Fibroblast of upper back skin (primary cell): ENCODE measurements around the gene GTF2E1.
"Not testable (repeated sequence)": the region's sequence is repeated elsewhere in the genome, so short reads cannot be mapped to it uniquely, and the experiment has no call there.

ENCODE experiments used
- DNase-seq: peaks from one replicate; pipeline ENCODE4 v3.0.0-alpha.2; 2013

GTF2E1 gene

GRCh38 chr3:120742198-120742848, at the start of gene GTF2E1, which contains the start of gene RABL3:
TSS of gene GTF2E1 (plus strand) at chr3:120742744. CDS start at chr3:120750553, 7,809 bp downstream.
TSS of gene RABL3 (minus strand) at chr3:120742516. CDS start at chr3:120742507, 9 bp downstream.
- DNase-seq = peak; percentile 100

GRCh38 chr3:120693439-120694171, 48.9 kb upstream of the GTF2E1 start:
- peak; percentile 74 for DNase-seq

- DNase-seq = no peak
These were observed 43.2 kb upstream of the GTF2E1 start for GRCh38 chr3:120699333-120699732.

- DNase-seq = no peak
These were observed 36.5 kb upstream of the GTF2E1 start for GRCh38 chr3:120705884-120706582.

- DNase-seq = no peak
These were observed 35.6 kb upstream of the GTF2E1 start for GRCh38 chr3:120706950-120707349.

GRCh38 chr3:120708408-120708807, 34.1 kb upstream of the GTF2E1 start:
- DNase-seq = no peak

GRCh38 chr3:120710369-120710768, 32.2 kb upstream of the GTF2E1 start:
- no peak for DNase-seq

- DNase-seq = no peak
These were observed 29.3 kb upstream of the GTF2E1 start for GRCh38 chr3:120713262-120713661.

GRCh38 chr3:120719167-120719834, 23.2 kb upstream of the GTF2E1 start:
- not testable (repeated sequence) for DNase-seq

GRCh38 chr3:120726791-120727190, 15.8 kb upstream of the GTF2E1 start:
- peak; percentile 17 for DNase-seq

- DNase-seq = no peak
These were observed 11.7 kb upstream of the GTF2E1 start for GRCh38 chr3:120730576-120731542.

- not testable (repeated sequence) for DNase-seq
These were observed 4.5 kb upstream of the GTF2E1 start for GRCh38 chr3:120738006-120738405.

GRCh38 chr3:120741320-120741719, 1.2 kb upstream of the GTF2E1 start:
- DNase-seq = no peak

- DNase-seq = no peak
These were observed 727 bp upstream of the GTF2E1 start for GRCh38 chr3:120741837-120742197.

GRCh38 chr3:120742849-120743365, 363 bp downstream of the GTF2E1 start:
- DNase-seq = peak; percentile 18

- DNase-seq = peak; percentile 81
These were observed 1.1 kb downstream of the GTF2E1 start for GRCh38 chr3:120743556-120744195.

- no peak for DNase-seq
These were observed 2.9 kb downstream of the GTF2E1 start for GRCh38 chr3:120745466-120745865.

- no peak for DNase-seq
These were observed 7.3 kb downstream of the GTF2E1 start for GRCh38 chr3:120749843-120750242.

GRCh38 chr3:120752230-120752629, 9.7 kb downstream of the GTF2E1 start:
- no peak for DNase-seq

- no peak for DNase-seq
These were observed 10.3 kb downstream of the GTF2E1 start for GRCh38 chr3:120752865-120753264.

- DNase-seq = no peak
These were observed 11.3 kb downstream of the GTF2E1 start for GRCh38 chr3:120753810-120754209.
